ENCODE results near the gene PCSK5.

The PCSK5 gene

GRCh38 chr9:76092572-76092971 lies 202.1 kb downstream of the PCSK5 start:
- no peak for DNase-seq

GRCh38 chr9:76095585-76095984 lies 205.1 kb downstream of the PCSK5 start:
- no peak for DNase-seq

GRCh38 chr9:76099516-76099915 lies 209.0 kb downstream of the PCSK5 start:
- DNase-seq, result no peak

- DNase-seq, result no peak
Observed at GRCh38 chr9:76101075-76101474, 210.6 kb downstream of the PCSK5 start.

- no peak for DNase-seq
Observed at GRCh38 chr9:76101491-76101890, 211.0 kb downstream of the PCSK5 start.

- DNase-seq, result no peak
Observed at GRCh38 chr9:76101947-76102346, 211.5 kb downstream of the PCSK5 start.

GRCh38 chr9:76103531-76104315 lies 213.2 kb downstream of the PCSK5 start:
- no peak for DNase-seq

GRCh38 chr9:76107482-76107881 lies 217.0 kb downstream of the PCSK5 start:
- no peak for DNase-seq

GRCh38 chr9:76109953-76110352 lies 219.5 kb downstream of the PCSK5 start:
- DNase-seq, result no peak

- no peak for DNase-seq
Observed at GRCh38 chr9:76112151-76112550, 221.7 kb downstream of the PCSK5 start.

GRCh38 chr9:76114144-76114543 lies 223.7 kb downstream of the PCSK5 start:
- no peak for DNase-seq

- DNase-seq, result no peak
Observed at GRCh38 chr9:76115396-76115795, 224.9 kb downstream of the PCSK5 start.

GRCh38 chr9:76115982-76116646 lies 225.6 kb downstream of the PCSK5 start:
- no peak for DNase-seq

- DNase-seq, result no peak
Observed at GRCh38 chr9:76116913-76117312, 226.4 kb downstream of the PCSK5 start.

- DNase-seq, result no peak
Observed at GRCh38 chr9:76127637-76128036, 237.2 kb downstream of the PCSK5 start.

- no peak for DNase-seq
Observed at GRCh38 chr9:76135902-76136301, 245.4 kb downstream of the PCSK5 start.

- peak; percentile 23 for DNase-seq
Observed at GRCh38 chr9:76136986-76137385, 246.5 kb downstream of the PCSK5 start.

- DNase-seq, result no peak
Observed at GRCh38 chr9:76137931-76138330, 247.5 kb downstream of the PCSK5 start.

GRCh38 chr9:76138360-76138759 lies 247.9 kb downstream of the PCSK5 start:
- DNase-seq, result no peak

- peak; percentile 9 for DNase-seq
Observed at GRCh38 chr9:76143834-76144233, 253.4 kb downstream of the PCSK5 start.

- no peak for DNase-seq
Observed at GRCh38 chr9:76150013-76150412, 259.5 kb downstream of the PCSK5 start.

- no peak for DNase-seq
Observed at GRCh38 chr9:76151267-76151666, 260.8 kb downstream of the PCSK5 start.

GRCh38 chr9:76153339-76153738 lies 262.9 kb downstream of the PCSK5 start:
- DNase-seq, result no peak

GRCh38 chr9:76153902-76154629 lies 263.6 kb downstream of the PCSK5 start:
- DNase-seq, result no peak
